MM.1S (cell line): ENCODE measurements around the gene CDAN1.
"Not testable (repeated sequence)": the region's sequence is repeated elsewhere in the genome, so short reads cannot be mapped to it uniquely, and the experiment has no call there.

Source experiments
- EZH2 ChIP-seq: fragments of 300-600 bp; sonication (generic); optimal IDR thresholded peaks from 2 replicates; pipeline ENCODE3; 2017; ENCODE audit warnings: low read depth, mild to moderate bottlenecking, antibody characterized with exemption, low read length, mixed read lengths
- TF ChIP-seq, protein P1 (sequence below): fragments of 300-600 bp; sonication (generic); IDR thresholded peaks from 2 replicates; pipeline ENCODE4 v1.5.1; 2016; ENCODE audit warnings: antibody characterized with exemption, low read length, mixed read lengths

- TF ChIP-seq, protein P1, sequence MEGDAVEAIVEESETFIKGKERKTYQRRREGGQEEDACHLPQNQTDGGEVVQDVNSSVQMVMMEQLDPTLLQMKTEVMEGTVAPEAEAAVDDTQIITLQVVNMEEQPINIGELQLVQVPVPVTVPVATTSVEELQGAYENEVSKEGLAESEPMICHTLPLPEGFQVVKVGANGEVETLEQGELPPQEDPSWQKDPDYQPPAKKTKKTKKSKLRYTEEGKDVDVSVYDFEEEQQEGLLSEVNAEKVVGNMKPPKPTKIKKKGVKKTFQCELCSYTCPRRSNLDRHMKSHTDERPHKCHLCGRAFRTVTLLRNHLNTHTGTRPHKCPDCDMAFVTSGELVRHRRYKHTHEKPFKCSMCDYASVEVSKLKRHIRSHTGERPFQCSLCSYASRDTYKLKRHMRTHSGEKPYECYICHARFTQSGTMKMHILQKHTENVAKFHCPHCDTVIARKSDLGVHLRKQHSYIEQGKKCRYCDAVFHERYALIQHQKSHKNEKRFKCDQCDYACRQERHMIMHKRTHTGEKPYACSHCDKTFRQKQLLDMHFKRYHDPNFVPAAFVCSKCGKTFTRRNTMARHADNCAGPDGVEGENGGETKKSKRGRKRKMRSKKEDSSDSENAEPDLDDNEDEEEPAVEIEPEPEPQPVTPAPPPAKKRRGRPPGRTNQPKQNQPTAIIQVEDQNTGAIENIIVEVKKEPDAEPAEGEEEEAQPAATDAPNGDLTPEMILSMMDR = not testable (repeated sequence)
- not testable (repeated sequence) for TF ChIP-seq EZH2
Observed at GRCh38 chr15:42766109-42766508, 29.2 kb upstream of the CDAN1 start.
